ENCODE results near the gene MFSD2B.

MFSD2B gene

GRCh38 chr2:24052951-24053350, 43.1 kb downstream of the MFSD2B start:
- DNase-seq, result no peak

GRCh38 chr2:24054366-24055010, 44.6 kb downstream of the MFSD2B start:
- DNase-seq, result no peak

GRCh38 chr2:24055750-24056149, 45.9 kb downstream of the MFSD2B start:
- DNase-seq, result no peak

GRCh38 chr2:24058564-24059271, 48.8 kb downstream of the MFSD2B start:
- no peak for DNase-seq

GRCh38 chr2:24065341-24065740, 55.5 kb downstream of the MFSD2B start:
- no peak for DNase-seq

- no peak for DNase-seq
Measured at GRCh38 chr2:24072259-24072658, 62.4 kb downstream of the MFSD2B start.

- no peak for DNase-seq
Measured at GRCh38 chr2:24073816-24074215, 63.9 kb downstream of the MFSD2B start.

GRCh38 chr2:24075259-24075658, 65.4 kb downstream of the MFSD2B start:
- no peak for DNase-seq
